ENCODE results near the gene SLC46A3.
A peak's percentile ranks its signal among the peaks of the same experiment; 100 is the strongest.
"Not testable (repeated sequence)": the region's sequence is repeated elsewhere in the genome, so short reads cannot be mapped to it uniquely, and the experiment has no call there.

Gene SLC46A3, protein sequence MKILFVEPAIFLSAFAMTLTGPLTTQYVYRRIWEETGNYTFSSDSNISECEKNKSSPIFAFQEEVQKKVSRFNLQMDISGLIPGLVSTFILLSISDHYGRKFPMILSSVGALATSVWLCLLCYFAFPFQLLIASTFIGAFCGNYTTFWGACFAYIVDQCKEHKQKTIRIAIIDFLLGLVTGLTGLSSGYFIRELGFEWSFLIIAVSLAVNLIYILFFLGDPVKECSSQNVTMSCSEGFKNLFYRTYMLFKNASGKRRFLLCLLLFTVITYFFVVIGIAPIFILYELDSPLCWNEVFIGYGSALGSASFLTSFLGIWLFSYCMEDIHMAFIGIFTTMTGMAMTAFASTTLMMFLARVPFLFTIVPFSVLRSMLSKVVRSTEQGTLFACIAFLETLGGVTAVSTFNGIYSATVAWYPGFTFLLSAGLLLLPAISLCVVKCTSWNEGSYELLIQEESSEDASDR

GRCh38 chr13:28718543-28719226 lies at the start of gene SLC46A3:
Gene SLC46A3, minus strand, starts transcription at chr13:28718970. Its CDS starts 972 bp downstream, at chr13:28717998.
- peak; percentile 94 to 96 (median 95) for DNase-seq (ENCODE audit: low read depth in 2 of 3, low spot score in 1 of 3)

- DNase-seq (ENCODE audit: low read depth in 2 of 3, low spot score in 1 of 3) = no peak
Measured at GRCh38 chr13:28763887-28764286, 45.1 kb upstream of the SLC46A3 start.

DNA sequence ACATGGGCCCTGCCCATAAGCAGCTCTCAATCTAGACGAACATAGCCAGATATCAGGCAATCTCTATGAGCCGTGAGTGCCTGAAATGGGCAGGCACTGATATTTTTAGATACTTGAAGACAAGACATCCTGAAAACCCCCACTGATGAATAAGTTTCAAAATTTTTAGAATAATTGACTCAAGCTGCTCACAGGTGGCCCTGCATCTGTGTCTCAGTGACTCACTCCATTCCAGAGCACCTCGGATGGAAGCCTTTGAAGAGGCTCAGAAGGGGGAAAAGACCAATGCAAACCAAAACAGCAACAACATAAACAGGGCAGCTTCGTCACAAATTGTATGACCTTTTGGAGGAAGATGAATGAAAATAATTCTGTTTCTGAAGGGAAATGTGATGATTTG lies 42.8 kb upstream of the SLC46A3 start:
- DNase-seq (ENCODE audit: low read depth in 2 of 3, low spot score in 1 of 3) = no peak

- no peak for DNase-seq (ENCODE audit: low read depth in 2 of 3, low spot score in 1 of 3)
Measured at GRCh38 chr13:28755546-28755870, 36.7 kb upstream of the SLC46A3 start.

DNA sequence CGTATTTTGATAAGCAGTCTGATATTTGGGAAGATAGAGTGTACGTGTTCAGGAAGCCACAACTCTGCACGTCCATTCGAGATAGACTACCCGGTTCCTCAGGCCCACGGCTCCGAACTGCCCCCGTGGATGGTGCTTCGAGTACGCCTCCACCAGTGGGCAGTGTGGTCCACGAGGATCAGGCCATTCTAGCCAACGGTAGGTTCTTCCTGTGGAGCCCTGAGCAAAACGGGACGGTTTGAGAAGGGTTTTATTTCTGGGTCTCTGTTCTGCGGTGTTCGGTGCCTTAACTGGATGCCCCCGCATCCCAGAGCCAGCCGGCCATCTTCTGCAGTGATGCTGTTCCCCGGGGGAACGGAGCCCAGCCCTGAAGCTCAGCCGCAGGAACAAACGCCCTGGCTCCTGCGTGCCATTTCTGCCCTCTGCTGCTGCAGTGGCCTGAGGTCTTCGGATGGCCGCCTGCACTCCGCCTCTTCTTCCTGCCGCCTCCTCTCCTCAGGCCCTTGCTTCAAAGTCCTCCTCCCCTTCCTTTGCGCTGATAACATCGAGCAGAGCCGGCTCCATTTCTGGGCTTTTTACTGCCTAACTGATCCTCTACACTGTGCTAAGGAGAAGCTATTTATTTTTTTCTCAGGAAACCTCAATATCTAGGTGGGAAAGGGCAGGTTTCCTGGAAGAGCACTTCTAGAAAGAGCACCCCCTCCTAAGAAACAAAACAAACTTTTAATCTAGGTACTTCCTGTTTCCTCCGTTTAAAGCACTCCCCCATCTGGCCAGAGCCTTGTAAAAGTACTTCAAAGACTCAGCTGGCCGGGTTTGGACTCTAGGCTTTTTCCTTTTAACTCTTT lies 36.2 kb upstream of the SLC46A3 start:
- DNase-seq (ENCODE audit: low read depth in 2 of 3, low spot score in 1 of 3) = peak in 1 of 3 donors; percentile 10

DNA sequence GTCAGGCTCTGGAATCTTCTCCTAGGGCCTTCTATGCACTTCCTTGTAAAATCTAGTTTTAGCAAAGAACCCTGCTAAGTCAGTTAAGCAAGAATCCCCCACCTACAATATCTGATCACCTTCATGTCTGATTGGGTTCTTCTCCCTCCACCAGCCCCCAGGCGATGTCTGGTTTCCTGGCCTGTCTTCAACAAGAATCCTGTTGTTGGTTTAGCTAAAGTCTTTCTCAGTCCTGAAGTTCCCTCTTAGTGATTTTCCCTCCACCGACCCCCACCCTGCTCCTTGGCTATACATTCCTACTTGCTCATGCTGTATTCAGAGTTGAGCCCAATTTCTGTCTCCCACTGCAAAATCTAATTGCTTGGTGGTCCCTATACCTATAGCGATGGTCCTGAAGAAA lies 35.2 kb upstream of the SLC46A3 start:
- no peak for DNase-seq (ENCODE audit: low read depth in 2 of 3, low spot score in 1 of 3)

- DNase-seq (ENCODE audit: low read depth in 2 of 3, low spot score in 1 of 3) = no peak
Measured at GRCh38 chr13:28753208-28753892, 34.6 kb upstream of the SLC46A3 start.

DNA sequence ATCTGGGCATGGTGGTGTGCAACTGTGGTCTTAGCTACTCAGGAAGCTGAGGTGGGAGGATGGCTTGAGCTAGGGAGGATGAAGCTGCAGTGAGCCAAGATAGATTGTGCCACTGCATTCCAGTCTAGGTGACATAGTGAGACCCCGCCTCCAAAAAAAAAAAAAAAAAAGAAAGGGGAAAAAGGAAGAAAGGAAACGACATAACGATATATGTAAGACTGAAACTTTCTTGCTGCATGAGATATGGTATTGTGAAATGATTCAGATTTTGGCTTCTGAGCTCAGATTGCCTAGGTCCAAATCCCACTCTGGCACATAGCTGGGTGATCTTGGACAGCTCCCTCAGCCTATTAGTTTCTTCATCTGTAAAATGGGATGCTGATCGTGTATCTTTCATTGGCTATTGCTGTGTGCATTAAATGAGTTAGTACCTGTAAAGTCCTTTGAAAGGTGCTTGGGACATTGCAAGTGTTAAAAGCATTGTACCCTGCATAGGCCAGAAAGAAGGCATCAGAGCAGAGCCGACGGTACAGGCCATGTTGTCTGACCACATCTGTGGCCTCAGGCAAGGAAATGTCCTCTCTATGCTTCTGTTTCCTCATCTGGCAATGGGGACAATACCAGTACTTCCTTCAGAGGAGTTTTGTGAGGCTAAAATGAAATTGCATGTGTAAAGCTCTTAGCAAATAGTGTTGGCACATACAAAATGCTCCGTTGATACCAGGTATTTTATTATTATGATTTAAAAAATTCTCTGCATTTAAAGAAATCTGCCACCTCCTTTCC lies 32.6 kb upstream of the SLC46A3 start:
- no peak for DNase-seq (ENCODE audit: low read depth in 2 of 3, low spot score in 1 of 3)

DNA sequence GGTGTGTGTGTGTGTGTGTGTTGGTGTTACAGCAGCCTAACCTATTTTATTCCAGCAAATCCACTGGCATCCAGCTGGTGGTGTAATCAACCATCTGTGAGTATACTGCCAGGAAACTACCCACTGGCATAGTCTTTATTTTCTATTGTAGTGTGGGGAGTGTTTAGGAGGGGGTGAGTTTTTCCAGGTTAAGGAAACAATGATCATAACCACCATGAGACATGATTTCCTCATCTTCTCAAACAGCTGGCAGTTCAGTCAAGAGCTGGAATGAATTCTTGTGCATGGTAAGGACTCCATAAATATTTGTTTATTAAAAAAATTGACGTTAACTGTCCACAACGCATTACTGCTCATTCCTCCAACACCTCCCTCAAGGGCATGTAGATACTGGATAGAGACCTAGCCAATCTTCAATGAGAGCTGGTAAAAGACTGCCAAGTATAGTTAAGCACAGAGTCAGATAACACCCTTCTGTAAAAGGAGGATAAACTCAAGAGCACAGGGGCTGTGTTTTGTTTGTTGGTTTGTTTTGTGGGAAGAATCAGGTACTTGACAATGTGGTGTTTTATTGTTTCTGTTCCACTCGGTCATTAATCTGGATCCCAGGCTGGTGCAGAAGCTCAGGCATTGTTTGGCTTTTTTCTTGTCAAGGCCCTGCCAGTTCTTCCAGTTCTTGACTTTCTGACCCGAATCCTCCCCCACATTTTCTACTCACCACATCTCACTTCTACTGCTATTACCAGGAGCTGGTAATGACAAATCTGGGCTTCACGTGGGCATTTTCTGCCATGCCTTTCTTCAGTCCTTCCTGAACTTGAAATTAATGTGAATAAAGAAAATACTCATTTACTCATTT lies 31.6 kb upstream of the SLC46A3 start:
- no peak for DNase-seq (ENCODE audit: low read depth in 2 of 3, low spot score in 1 of 3)

- DNase-seq (ENCODE audit: low read depth in 2 of 3, low spot score in 1 of 3) = no peak
Measured at GRCh38 chr13:28747851-28748250, 29.1 kb upstream of the SLC46A3 start.

DNA sequence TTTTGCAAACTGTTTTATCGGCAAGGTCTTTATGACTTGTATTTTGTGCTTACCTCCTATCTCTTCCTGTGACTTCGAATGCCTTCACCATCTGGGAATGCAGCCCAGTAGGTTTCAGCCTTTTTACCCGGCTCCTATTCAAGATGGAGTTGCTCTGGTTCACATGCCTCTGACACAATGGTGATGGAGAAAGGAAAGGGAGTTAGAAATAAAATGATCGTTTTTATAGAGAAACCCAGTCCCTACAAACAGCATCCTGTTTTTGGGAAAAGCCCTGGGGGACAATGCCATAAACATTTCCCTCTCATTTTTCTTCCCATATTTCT lies 27.5 kb upstream of the SLC46A3 start:
- DNase-seq (ENCODE audit: low read depth in 2 of 3, low spot score in 1 of 3) = no peak

DNA sequence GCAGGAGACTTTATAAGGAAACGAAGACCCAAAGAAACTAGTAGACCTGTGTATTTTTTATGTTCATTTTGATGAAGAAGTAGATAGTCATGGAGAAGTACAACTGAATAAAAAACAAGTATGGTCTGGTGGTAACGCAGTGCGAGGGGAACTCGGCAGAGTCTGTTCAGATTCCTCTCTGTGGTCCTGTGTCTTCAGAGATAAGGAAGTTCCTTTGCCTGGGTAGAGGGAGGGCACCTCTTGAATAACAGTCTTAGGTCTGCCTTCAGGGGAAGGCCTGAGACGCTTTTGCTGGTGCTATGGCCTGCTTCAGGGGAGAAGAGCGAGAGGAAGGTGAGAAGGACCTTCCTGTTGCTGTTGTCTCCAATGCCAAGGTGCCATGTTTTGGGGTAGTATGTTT lies 25.9 kb upstream of the SLC46A3 start:
- no peak for DNase-seq (ENCODE audit: low read depth in 2 of 3, low spot score in 1 of 3)

GRCh38 chr13:28744091-28744536 lies 25.3 kb upstream of the SLC46A3 start:
- no peak for DNase-seq (ENCODE audit: low read depth in 2 of 3, low spot score in 1 of 3)

DNA sequence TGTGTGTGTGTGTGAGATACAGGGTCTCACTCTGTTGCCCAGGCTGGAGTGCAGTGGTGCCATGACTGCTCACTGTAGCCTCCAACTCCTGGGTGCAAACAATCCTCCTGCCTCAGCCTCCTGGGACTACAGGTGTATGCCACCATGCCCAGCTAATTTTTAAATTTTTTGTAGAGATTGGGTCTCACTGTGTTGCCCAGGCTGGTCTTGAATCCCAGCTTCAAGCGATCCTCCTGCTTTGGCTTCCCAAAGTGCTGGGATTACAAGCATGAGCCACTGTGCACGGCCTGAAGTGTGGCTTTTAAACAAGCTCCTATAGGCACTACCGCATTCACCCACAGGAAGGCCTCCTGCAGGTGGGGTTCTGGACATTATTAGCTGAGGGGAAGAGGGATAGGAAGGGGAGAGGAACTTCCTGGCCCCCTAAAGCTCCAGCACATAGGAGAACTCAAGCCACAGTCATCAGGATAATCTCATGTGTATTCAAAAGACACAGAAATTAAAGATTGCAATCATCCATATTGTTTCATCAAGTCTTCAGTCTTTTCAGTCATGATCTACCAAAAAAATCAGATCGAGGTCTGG lies 24.8 kb upstream of the SLC46A3 start:
- no peak for DNase-seq (ENCODE audit: low read depth in 2 of 3, low spot score in 1 of 3)

DNA sequence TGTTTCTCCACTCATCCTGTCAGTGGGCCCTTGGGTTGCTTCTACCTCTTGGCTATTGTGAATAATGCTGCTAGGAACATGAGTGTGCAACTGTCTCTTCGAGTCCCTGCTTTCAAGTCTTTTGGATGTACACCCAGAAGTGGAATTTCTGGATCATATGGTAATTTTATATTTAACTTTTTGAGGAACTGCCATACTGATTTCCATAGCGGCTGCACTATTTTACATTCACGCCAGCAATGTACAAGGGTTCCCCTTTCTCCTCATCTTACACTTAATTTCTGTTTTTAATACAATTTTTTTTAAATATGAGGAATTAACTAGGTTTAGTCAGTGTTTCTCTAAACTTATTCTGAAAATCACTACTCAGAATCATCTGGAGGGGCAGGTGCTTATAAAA lies 24.2 kb upstream of the SLC46A3 start:
- DNase-seq (ENCODE audit: low read depth in 2 of 3, low spot score in 1 of 3) = no peak

DNA sequence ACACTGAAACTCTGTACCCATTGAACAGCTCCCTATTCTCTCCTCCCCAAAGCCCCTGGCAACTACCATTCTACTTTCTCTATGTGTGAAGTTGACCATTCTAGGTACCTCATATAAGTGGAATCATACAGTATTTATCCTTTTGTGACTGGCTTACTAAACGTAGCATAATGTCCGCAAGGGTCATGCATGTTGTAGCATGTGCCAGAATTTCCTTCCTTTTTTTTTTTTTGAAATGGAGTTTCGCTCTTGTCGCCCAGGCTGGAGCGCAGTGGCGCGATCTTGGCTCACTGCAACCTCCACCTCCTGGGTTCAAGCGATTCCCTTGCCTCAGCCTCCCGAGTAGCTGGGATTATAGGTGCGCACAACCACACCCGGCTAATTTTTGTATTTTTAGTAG lies 23.7 kb upstream of the SLC46A3 start:
- not testable (repeated sequence) for DNase-seq (ENCODE audit: low read depth in 2 of 3, low spot score in 1 of 3)

DNA sequence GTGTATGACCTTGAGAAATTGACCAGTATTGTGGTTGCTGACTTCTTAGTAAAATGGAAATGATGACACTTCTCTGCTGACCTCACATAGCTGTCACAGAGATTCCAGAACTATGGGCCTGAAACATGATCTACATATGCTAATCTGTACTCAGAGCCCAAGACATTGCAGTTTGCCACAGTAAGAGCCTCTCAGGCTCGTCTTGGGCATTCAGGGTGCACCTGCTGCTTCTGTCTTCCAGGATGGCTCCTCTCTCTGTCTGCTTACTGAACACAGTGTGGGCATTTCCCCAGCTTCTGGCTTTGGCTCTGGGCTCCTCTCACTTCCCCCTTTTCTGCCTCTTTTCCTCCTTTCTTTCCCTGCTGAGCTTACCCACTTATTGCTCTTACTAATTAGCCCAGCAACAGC lies 22.3 kb upstream of the SLC46A3 start:
- no peak for DNase-seq (ENCODE audit: low read depth in 2 of 3, low spot score in 1 of 3)

DNA sequence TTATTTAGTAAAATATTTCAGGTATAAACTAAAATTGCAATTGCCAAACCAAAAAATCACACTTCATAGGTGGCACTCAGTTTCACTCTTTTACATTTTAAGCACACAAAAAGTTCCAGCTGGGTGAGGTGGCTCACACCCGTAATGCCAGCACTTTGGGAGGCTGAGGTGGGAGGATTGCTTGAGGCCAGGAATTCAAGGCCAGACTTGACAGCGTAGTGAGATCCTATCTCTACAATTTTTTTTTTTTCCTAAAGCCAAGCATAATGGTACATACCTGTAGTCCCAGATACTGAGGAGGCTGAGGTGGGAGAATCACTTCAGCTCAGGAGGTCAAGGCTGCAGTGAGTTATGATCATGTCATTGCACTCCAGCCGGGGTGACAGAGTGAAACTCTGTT lies 20.6 kb upstream of the SLC46A3 start:
- no peak for DNase-seq (ENCODE audit: low read depth in 2 of 3, low spot score in 1 of 3)

- DNase-seq (ENCODE audit: low read depth in 2 of 3, low spot score in 1 of 3) = no peak
Measured at GRCh38 chr13:28735481-28736029, 16.8 kb upstream of the SLC46A3 start.

Measured in stimulated activated CD4-positive, alpha-beta T cell treated with anti-CD3 and anti-CD28 coated beads, Interleukin-12 subunit alpha, Interleukin-12 subunit beta, amount 100 ng/mL, for 48 hours (primary cell).